Measurements from ENCODE around the gene DISC1.

DISC1 gene

GRCh38 chr1:232018231-232019025 is 391.8 kb downstream of the DISC1 start:
- DNase-seq = no peak

GRCh38 chr1:232019026-232019340 is 392.4 kb downstream of the DISC1 start:
- DNase-seq = no peak

- DNase-seq = no peak
These were observed 393.8 kb downstream of the DISC1 start for GRCh38 chr1:232020352-232020751.

GRCh38 chr1:232029315-232029714 is 402.7 kb downstream of the DISC1 start:
- no peak for DNase-seq

- no peak for DNase-seq
These were observed 404.6 kb downstream of the DISC1 start for GRCh38 chr1:232031156-232031555.

- no peak for DNase-seq
These were observed 406.7 kb downstream of the DISC1 start for GRCh38 chr1:232033285-232033684.

GRCh38 chr1:232034556-232034955 is 408.0 kb downstream of the DISC1 start:
- DNase-seq = no peak

GRCh38 chr1:232036181-232036933 is 409.8 kb downstream of the DISC1 start:
- DNase-seq = peak in 1 of 2 experiments; percentile 82

GRCh38 chr1:232037774-232038388 is 411.3 kb downstream of the DISC1 start:
- peak in 1 of 2 experiments; percentile 36 for DNase-seq

GRCh38 chr1:232038706-232039677 is 412.4 kb downstream of the DISC1 start:
- DNase-seq = peak; percentile 29 to 86

GRCh38 chr1:232040260-232040659 is 413.7 kb downstream of the DISC1 start:
- DNase-seq = no peak

- no peak for DNase-seq
These were observed 418.1 kb downstream of the DISC1 start for GRCh38 chr1:232044728-232045127.

- DNase-seq = no peak
These were observed 418.8 kb downstream of the DISC1 start for GRCh38 chr1:232045139-232045994.

- no peak for DNase-seq
These were observed 420.1 kb downstream of the DISC1 start for GRCh38 chr1:232046451-232047306.

- no peak for DNase-seq
These were observed 420.9 kb downstream of the DISC1 start for GRCh38 chr1:232047473-232047872.

GRCh38 chr1:232048481-232048880 is 421.9 kb downstream of the DISC1 start:
- no peak for DNase-seq

- no peak for DNase-seq
These were observed 422.7 kb downstream of the DISC1 start for GRCh38 chr1:232049335-232049734.

GRCh38 chr1:232057217-232057895 is 430.8 kb downstream of the DISC1 start:
- peak in 1 of 2 experiments; percentile 50 for DNase-seq

GRCh38 chr1:232057896-232058274 is 431.3 kb downstream of the DISC1 start:
- DNase-seq = no peak
